Stimulated activated naive CD4-positive, alpha-beta T cell treated with Interleukin-2 at 50 U/mL for 16 hours (primary cell): ENCODE results near the gene CNRIP1.
A peak's percentile ranks its signal among the peaks of the same experiment; 100 is the strongest.

Experiments
- DNase-seq: peaks from one replicate; lab custom pipeline; 2025; lab: John Stamatoyannopoulos, UW

CNRIP1 gene

GRCh38 chr2:68292108-68292710, 27.5 kb downstream of the CNRIP1 start:
- DNase-seq = no peak

GRCh38 chr2:68291314-68291713, 28.4 kb downstream of the CNRIP1 start:
- DNase-seq = no peak

- DNase-seq = no peak
These were observed 28.8 kb downstream of the CNRIP1 start for GRCh38 chr2:68290901-68291300.

GRCh38 chr2:68287580-68288441, 31.9 kb downstream of the CNRIP1 start:
- no peak for DNase-seq

- DNase-seq = no peak
These were observed 34.9 kb downstream of the CNRIP1 start for GRCh38 chr2:68284896-68285295.

GRCh38 chr2:68283419-68283812, 36.3 kb downstream of the CNRIP1 start:
- no peak for DNase-seq

- DNase-seq = no peak
These were observed 36.8 kb downstream of the CNRIP1 start for GRCh38 chr2:68282811-68283418.

- no peak for DNase-seq
These were observed 39.0 kb downstream of the CNRIP1 start for GRCh38 chr2:68280796-68281195.

GRCh38 chr2:68280348-68280747, 39.4 kb downstream of the CNRIP1 start:
- DNase-seq = no peak

GRCh38 chr2:68279691-68280090, 40.1 kb downstream of the CNRIP1 start:
- DNase-seq = no peak

GRCh38 chr2:68278169-68278568, 41.6 kb downstream of the CNRIP1 start:
- DNase-seq = no peak

- DNase-seq = no peak
These were observed 45.7 kb downstream of the CNRIP1 start for GRCh38 chr2:68274022-68274421.

GRCh38 chr2:68272246-68272994, 47.3 kb downstream of the CNRIP1 start:
- no peak for DNase-seq

GRCh38 chr2:68266655-68267054, 53.1 kb downstream of the CNRIP1 start:
- DNase-seq = no peak

- no peak for DNase-seq
These were observed 56.1 kb downstream of the CNRIP1 start for GRCh38 chr2:68263632-68264031.

- no peak for DNase-seq
These were observed 60.9 kb downstream of the CNRIP1 start for GRCh38 chr2:68258851-68259250.

GRCh38 chr2:68256093-68256450, 63.7 kb downstream of the CNRIP1 start:
- no peak for DNase-seq

GRCh38 chr2:68253219-68254068, 66.3 kb downstream of the CNRIP1 start:
- DNase-seq = peak; percentile 28

GRCh38 chr2:68252400-68253218, 67.1 kb downstream of the CNRIP1 start, which contains the start of gene PPP3R1:
Gene PPP3R1 (minus strand): TSS chr2:68252532. CDS start chr2:68252127, 405 bp downstream.
- peak; percentile 96 for DNase-seq

GRCh38 chr2:68251855-68252399, 67.8 kb downstream of the CNRIP1 start:
- peak; percentile 42 for DNase-seq
